PC-3 (cell line): ENCODE data around the gene IL31. TPM values are rescaled to one million over a fixed set of nuclear protein-coding genes. Genes with fewer than 3 reads are reported as not detected.

ENCODE experiments used
- ATAC-seq: fragments of 200-7000 bp; cut with Tn5 transposase; 2 replicates; pipeline ENCODE4 v1.9.1; 2020; ENCODE audit warnings: mild to moderate bottlenecking, moderate library complexity
- BruUV-seq: library from RNA; stranded (reverse); fragments of 400-500 nt; replicated peaks from 2 replicates; lab custom pipeline; 2021; lab: Mats Ljungman, UMichigan
- CTCF ChIA-PET: fragments of 300-600 bp; sonication (Branson Sonifier 250); formaldehyde crosslinking; loops from one replicate; lab custom pipeline; 2022; ENCODE audit warnings: antibody characterized with exemption; lab: Charles Lee
- POLR2A ChIA-PET: fragments of 300-600 bp; sonication (Branson Sonifier 250); formaldehyde crosslinking; loops from one replicate; lab custom pipeline; 2022; ENCODE audit warnings: antibody characterized with exemption; ENCODE audit not compliant: unreplicated experiment; lab: Charles Lee
- DNase-seq: peaks from one replicate; pipeline ENCODE4 v3.0.0-alpha.2; 2015
- H2AFZ ChIP-seq: fragments of 300-600 bp; sonication (generic); 2 replicates; pipeline ENCODE4 v1.6.0; 2016; ENCODE audit warnings: antibody characterized with exemption, low read length
- H3F3A ChIP-seq: fragments of 300-600 bp; sonication (generic); one replicate; pipeline ENCODE4 v1.6.0; 2017; ENCODE audit warnings: antibody characterized with exemption, low read length, control low read depth, mild to moderate bottlenecking; ENCODE audit not compliant: unreplicated experiment
- H3K27ac ChIP-seq: fragments of 300-600 bp; sonication (generic); 2 replicates; pipeline ENCODE4 v1.5.1; 2016; ENCODE audit warnings: mild to moderate bottlenecking, low read length
- H3K27me3 ChIP-seq: fragments of 300-600 bp; sonication (generic); 2 replicates; pipeline ENCODE4 v1.6.1; 2016; ENCODE audit warnings: low read length, mixed read lengths
- H3K36me3 ChIP-seq: fragments of 300-600 bp; sonication (generic); 2 replicates; pipeline ENCODE4 v1.6.1; 2016; ENCODE audit warnings: low read depth, mixed run types, low read length, mixed read lengths
- H3K4me1 ChIP-seq: fragments of 300-600 bp; sonication (generic); 2 replicates; pipeline ENCODE4 v1.5.1; 2016; ENCODE audit warnings: low read length; ENCODE audit not compliant: insufficient read depth
- H3K4me2 ChIP-seq: fragments of 300-600 bp; sonication (generic); 2 replicates; pipeline ENCODE4 v1.6.0; 2016; ENCODE audit warnings: low read length
- H3K4me3 ChIP-seq: fragments of 300-600 bp; sonication (generic); 2 replicates; pipeline ENCODE4 v1.5.1; 2016; ENCODE audit warnings: mild to moderate bottlenecking, low read length, mixed read lengths
- H3K79me2 ChIP-seq: fragments of 300-600 bp; sonication (generic); 2 replicates; pipeline ENCODE4 v1.6.1; 2017; ENCODE audit warnings: low read length, mixed read lengths
- H3K9ac ChIP-seq: fragments of 300-600 bp; sonication (generic); 2 replicates; pipeline ENCODE4 v1.6.0; 2016; ENCODE audit warnings: mild to moderate bottlenecking, low read length
- H3K9me2 ChIP-seq: fragments of 300-600 bp; sonication (generic); replicated peaks from 2 replicates; pipeline ENCODE4 v1.6.1; 2016; ENCODE audit warnings: mixed run types, low read length, mixed read lengths
- H3K9me3 ChIP-seq: fragments of 300-600 bp; sonication (generic); 2 replicates; pipeline ENCODE4 v1.6.1; 2016; ENCODE audit warnings: low read length, mixed read lengths
- H4K20me1 ChIP-seq: fragments of 300-600 bp; sonication (generic); 2 replicates; pipeline ENCODE4 v1.6.1; 2016; ENCODE audit warnings: low read length, mixed read lengths
- CTCF ChIP-seq: fragments of 300-600 bp; sonication (generic); conservative IDR thresholded peaks from 2 replicates; pipeline ENCODE4 v1.5.1; 2017; ENCODE audit warnings: antibody characterized with exemption, low read depth, mild to moderate bottlenecking, low read length
- EZH2 ChIP-seq: fragments of 300-600 bp; sonication (generic); IDR thresholded peaks from one replicate; pipeline ENCODE4 v1.6.1; 2017; ENCODE audit warnings: antibody characterized with exemption, mild to moderate bottlenecking, low read length; ENCODE audit not compliant: unreplicated experiment
- EZH2phosphoT487 ChIP-seq: fragments of 300-600 bp; sonication (generic); IDR thresholded peaks from 2 replicates; pipeline ENCODE4 v1.6.1; 2018; ENCODE audit warnings: mild to moderate bottlenecking, antibody characterized with exemption, low read length, borderline replicate concordance
- intact Hi-C: fragments of 100-400 bp; cut with micrococcal nuclease; formaldehyde crosslinking; loops from 2 replicates; pipeline ENCODE4 v1.9.0; 2023
- total RNA-seq: library from RNA; depleted of rRNA; stranded (reverse); fragments of >200 nt; gene quantifications from 2 replicates; pipeline ENCODE4 v1.2.3, GENCODE V29; 2014

Gene IL31
- total RNA-seq, 1 experiment from 2014 or later, result not detected

GRCh38 chr12:122206111-122206881 is 32.3 kb upstream of the IL31 start:
- TF ChIP-seq EZH2 (no peak), CTCF (no peak), EZH2phosphoT487 (no peak)
- DNase-seq (no peak), ATAC-seq (no peak)
- Histone ChIP-seq H3K36me3 (peaks cover 31% of the 10 kb centered on the region), H3K27me3 (no peaks in the 10 kb centered on the region), H2AFZ (no peak overlapping the region), H3K4me3 (no peak overlapping the region), H3K9ac (no peak overlapping the region), H3F3A (no peaks in the 10 kb centered on the region), H3K9me2 (no peaks in the 10 kb centered on the region), H3K4me2 (no peak overlapping the region), H3K9me3 (no peaks in the 10 kb centered on the region), H3K4me1 (no peaks in the 10 kb centered on the region), H3K79me2 (no peaks in the 10 kb centered on the region), H3K27ac (no peak overlapping the region), H4K20me1 (peaks cover 12% of the 10 kb centered on the region; the same call in 1 of the 2 replicates)
- CTCF ChIA-PET, result no interaction called here
- intact Hi-C loops, result no loop called here
- POLR2A ChIA-PET, result no interaction called here
- BruUV-seq, result no TSS peak

- Histone ChIP-seq H3K27me3 (no peaks in the 10 kb centered on the region), H3K9me2 (no peaks in the 10 kb centered on the region), H3K79me2 (no peaks in the 10 kb centered on the region), H3K27ac (no peak overlapping the region), H3F3A (no peaks in the 10 kb centered on the region), H2AFZ (no peak overlapping the region), H3K4me1 (no peaks in the 10 kb centered on the region), H3K4me2 (no peak overlapping the region), H3K36me3 (peaks cover 28% of the 10 kb centered on the region), H3K9ac (no peak overlapping the region), H3K4me3 (no peak overlapping the region), H4K20me1 (peaks cover 12% of the 10 kb centered on the region; the same call in 1 of the 2 replicates), H3K9me3 (no peaks in the 10 kb centered on the region)
- POLR2A ChIA-PET, result interaction anchor here (0.6 kb wide), 1 partner anchor 255 kb away, joined by 5 read pairs; no protein-coding TSS in a partner anchor
- CTCF ChIA-PET, result interaction anchor here (0.6 kb wide), 1 partner anchor 12 kb away, joined by 4 read pairs; no protein-coding TSS in a partner anchor
- ATAC-seq (no peak), DNase-seq (no peak)
- intact Hi-C loops, result no loop called here
- TF ChIP-seq EZH2 (no peak), CTCF (no peak), EZH2phosphoT487 (no peak)
- TSS peak; percentile 23 for BruUV-seq
Measured at GRCh38 chr12:122205053-122205925, 31.3 kb upstream of the IL31 start.
